ENCODE results near the gene HEATR5A. TPM values are rescaled to one million over a fixed set of nuclear protein-coding genes. Genes with fewer than 3 reads are reported as not detected.

Gene HEATR5A
- polyA plus RNA-seq, 1 of the 3 experiments (the other 2 are of a cell fraction), result 7.1 TPM

DNA sequence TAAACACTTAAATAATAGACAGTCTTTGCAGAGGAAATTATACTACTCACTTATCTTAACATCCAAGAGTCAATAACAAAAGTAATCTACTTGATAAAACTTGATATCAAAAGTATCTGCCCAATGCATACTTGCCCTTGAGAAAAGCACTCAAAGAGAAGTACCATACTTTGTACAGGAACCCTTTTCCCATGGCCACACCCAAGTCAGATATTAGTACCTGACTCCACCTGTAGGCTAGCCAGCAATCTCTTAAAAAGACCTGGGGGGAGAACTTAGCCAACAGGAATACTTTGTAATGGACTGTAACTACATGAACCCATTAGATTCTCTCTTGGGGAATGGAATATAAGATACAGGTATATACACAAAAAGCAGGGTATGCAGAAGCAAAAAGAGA is 113.2 kb downstream of the HEATR5A start:
- Histone ChIP-seq H3K9ac (no peak overlapping the region), H3K4me1 (ENCODE audit: control insufficient read depth in 1 of 2, insufficient read depth in 2 of 2, low read depth in 1 of 2, low read length in 1 of 2) (no peaks in the 10 kb centered on the region), H3K27ac (ENCODE audit: low read depth in 2 of 2, low read length in 1 of 2) (no peak overlapping the region), H3K27me3 (ENCODE audit: insufficient read depth) (no peaks in the 10 kb centered on the region), H3K4me2 (no peak overlapping the region), H3K4me3 (ENCODE audit: low read depth in 2 of 2, low read length in 1 of 2) (no peak overlapping the region), H4K20me1 (ENCODE audit: insufficient read depth) (no peaks in the 10 kb centered on the region), H2AFZ (ENCODE audit: low read depth) (no peak overlapping the region), H3K9me2 (no peaks in the 10 kb centered on the region), H3K9me3 (no peaks in the 10 kb centered on the region), H3F3A (replicated peaks; ENCODE audit: insufficient read depth) (no peaks in the 10 kb centered on the region), H3K36me3 (replicated peaks in 1 of 2; ENCODE audit: control insufficient read depth in 1 of 2, insufficient read depth in 2 of 2, low read length in 1 of 2) (peaks cover 2 to 29% of the 10 kb centered on the region in 2 experiments), H3K79me2 (ENCODE audit: insufficient read depth) (no peaks in the 10 kb centered on the region)
- CTCF ChIA-PET, result no interaction called here
- DNase-seq, result no peak
- POLR2A ChIA-PET, result no interaction called here
- TF ChIP-seq TAF1 (IDR thresholded peaks at IDR 0.05; ENCODE audit: borderline replicate concordance, low read depth, low read length) (no peak), MXI1 (IDR thresholded peaks at IDR 0.05; ENCODE audit: low read depth, low read length) (no peak), RFX5 (IDR thresholded peaks at IDR 0.05; ENCODE audit: low read length) (no peak), FOSL2 (IDR thresholded peaks at IDR 0.05; ENCODE audit: borderline replicate concordance, low read depth) (no peak)
- TF ChIP-seq, protein P1, sequence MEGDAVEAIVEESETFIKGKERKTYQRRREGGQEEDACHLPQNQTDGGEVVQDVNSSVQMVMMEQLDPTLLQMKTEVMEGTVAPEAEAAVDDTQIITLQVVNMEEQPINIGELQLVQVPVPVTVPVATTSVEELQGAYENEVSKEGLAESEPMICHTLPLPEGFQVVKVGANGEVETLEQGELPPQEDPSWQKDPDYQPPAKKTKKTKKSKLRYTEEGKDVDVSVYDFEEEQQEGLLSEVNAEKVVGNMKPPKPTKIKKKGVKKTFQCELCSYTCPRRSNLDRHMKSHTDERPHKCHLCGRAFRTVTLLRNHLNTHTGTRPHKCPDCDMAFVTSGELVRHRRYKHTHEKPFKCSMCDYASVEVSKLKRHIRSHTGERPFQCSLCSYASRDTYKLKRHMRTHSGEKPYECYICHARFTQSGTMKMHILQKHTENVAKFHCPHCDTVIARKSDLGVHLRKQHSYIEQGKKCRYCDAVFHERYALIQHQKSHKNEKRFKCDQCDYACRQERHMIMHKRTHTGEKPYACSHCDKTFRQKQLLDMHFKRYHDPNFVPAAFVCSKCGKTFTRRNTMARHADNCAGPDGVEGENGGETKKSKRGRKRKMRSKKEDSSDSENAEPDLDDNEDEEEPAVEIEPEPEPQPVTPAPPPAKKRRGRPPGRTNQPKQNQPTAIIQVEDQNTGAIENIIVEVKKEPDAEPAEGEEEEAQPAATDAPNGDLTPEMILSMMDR (IDR thresholded peaks at IDR 0.05), result no peak
- TF ChIP-seq, protein P2, sequence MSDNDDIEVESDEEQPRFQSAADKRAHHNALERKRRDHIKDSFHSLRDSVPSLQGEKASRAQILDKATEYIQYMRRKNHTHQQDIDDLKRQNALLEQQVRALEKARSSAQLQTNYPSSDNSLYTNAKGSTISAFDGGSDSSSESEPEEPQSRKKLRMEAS (IDR thresholded peaks at IDR 0.05; ENCODE audit: low read depth), result no peak
- TF ChIP-seq, protein P3, sequence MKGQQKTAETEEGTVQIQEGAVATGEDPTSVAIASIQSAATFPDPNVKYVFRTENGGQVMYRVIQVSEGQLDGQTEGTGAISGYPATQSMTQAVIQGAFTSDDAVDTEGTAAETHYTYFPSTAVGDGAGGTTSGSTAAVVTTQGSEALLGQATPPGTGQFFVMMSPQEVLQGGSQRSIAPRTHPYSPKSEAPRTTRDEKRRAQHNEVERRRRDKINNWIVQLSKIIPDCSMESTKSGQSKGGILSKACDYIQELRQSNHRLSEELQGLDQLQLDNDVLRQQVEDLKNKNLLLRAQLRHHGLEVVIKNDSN (IDR thresholded peaks at IDR 0.05; ENCODE audit: borderline replicate concordance, low read depth), result no peak

DNA sequence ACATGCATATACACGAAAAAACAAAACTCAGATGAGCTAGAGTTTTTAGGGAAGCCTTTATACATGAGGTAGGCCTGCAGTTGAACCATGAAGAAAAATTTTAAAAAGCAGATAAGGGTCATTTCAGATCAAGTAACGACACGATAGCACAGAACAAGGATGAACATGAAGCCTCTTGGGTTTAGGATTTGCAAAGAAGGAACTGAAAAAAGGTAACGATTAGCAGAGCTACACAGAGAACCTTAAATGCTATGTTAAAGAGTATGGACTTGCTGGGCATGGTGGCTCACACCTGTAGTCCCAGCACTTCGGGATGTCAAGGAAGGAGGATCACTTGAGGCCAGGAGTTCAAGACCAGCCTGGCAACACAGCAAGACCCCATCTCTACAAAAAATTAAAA is 116.7 kb downstream of the HEATR5A start:
- Histone ChIP-seq H3K79me2 (ENCODE audit: insufficient read depth) (no peaks in the 10 kb centered on the region), H3K4me2 (no peak overlapping the region), H3K9ac (no peak overlapping the region), H3K27me3 (ENCODE audit: insufficient read depth) (no peaks in the 10 kb centered on the region), H4K20me1 (ENCODE audit: insufficient read depth) (no peaks in the 10 kb centered on the region), H3K9me3 (no peaks in the 10 kb centered on the region), H3K27ac (ENCODE audit: low read depth in 2 of 2, low read length in 1 of 2) (no peak overlapping the region), H2AFZ (ENCODE audit: low read depth) (no peak overlapping the region), H3K9me2 (no peaks in the 10 kb centered on the region), H3F3A (replicated peaks; ENCODE audit: insufficient read depth) (no peaks in the 10 kb centered on the region), H3K4me1 (ENCODE audit: control insufficient read depth in 1 of 2, insufficient read depth in 2 of 2, low read depth in 1 of 2, low read length in 1 of 2) (no peaks in the 10 kb centered on the region), H3K4me3 (ENCODE audit: low read depth in 2 of 2, low read length in 1 of 2) (no peak overlapping the region), H3K36me3 (replicated peaks in 1 of 2; ENCODE audit: control insufficient read depth in 1 of 2, insufficient read depth in 2 of 2, low read length in 1 of 2) (peaks cover 0 to 24% of the 10 kb centered on the region in 2 experiments)
- CTCF ChIA-PET, result no interaction called here
- DNase-seq, result no peak
- POLR2A ChIA-PET, result no interaction called here
- TF ChIP-seq YY1 (IDR thresholded peaks at IDR 0.05; ENCODE audit: low read depth), result no peak
- TF ChIP-seq CHD2 (IDR thresholded peaks at IDR 0.05; ENCODE audit: low read length, partially characterized antibody), result no peak
- TF ChIP-seq TCF12 (IDR thresholded peaks at IDR 0.05), result no peak
- TF ChIP-seq, protein P1 (IDR thresholded peaks at IDR 0.05), result no peak
- no peak for TF ChIP-seq FOXM1 (IDR thresholded peaks at IDR 0.05; ENCODE audit: low read depth)
- no peak for TF ChIP-seq MXI1 (IDR thresholded peaks at IDR 0.05; ENCODE audit: low read depth, low read length)
- TF ChIP-seq TAF1 (IDR thresholded peaks at IDR 0.05; ENCODE audit: borderline replicate concordance, low read depth, low read length), result no peak
- TF ChIP-seq SMC3 (IDR thresholded peaks at IDR 0.05; ENCODE audit: low read depth, low read length), result no peak
- TF ChIP-seq FOSL2 (IDR thresholded peaks at IDR 0.05; ENCODE audit: borderline replicate concordance, low read depth), result no peak
- no peak for TF ChIP-seq POLR2AphosphoS5 (IDR thresholded peaks at IDR 0.05; ENCODE audit: low read depth, low read length)
- no peak for TF ChIP-seq GABPA (IDR thresholded peaks at IDR 0.05; ENCODE audit: low read depth)
- no peak for TF ChIP-seq RAD21 (IDR thresholded peaks at IDR 0.05; ENCODE audit: low read length)
- 85% methylated on average over 5 of the region's 5 CpGs for WGBS (ENCODE audit: low lambda C conversion rate)
